GM13977 (cell line): Measurements from ENCODE around the gene CSNK2A3.

Experiments
- DNase-seq: peaks from one replicate; pipeline ENCODE4 v3.0.0; 2012; ENCODE audit warnings: low spot score
- CTCF ChIP-seq: IDR thresholded peaks from 2 replicates; pipeline ENCODE4 v1.5.1; 2012; ENCODE audit warnings: mild to moderate bottlenecking, control low read depth; ENCODE audit not compliant: insufficient read depth; ENCODE audit errors: extremely low read depth, missing control alignments
- in situ Hi-C: fragments of 300-500 bp; cut with MboI; formaldehyde crosslinking; loops from one replicate; pipeline ENCODE4 v1.12.0; 2022; ENCODE audit warnings: low sequenced_read_pairs, low pct_unique_long_range_greater_than_20kb, mixed read lengths, inconsistent platforms; ENCODE audit not compliant: unreplicated experiment

CSNK2A3 gene

GRCh38 chr11:11380883-11381282 is 27.8 kb upstream of the CSNK2A3 start:
- no peak for TF ChIP-seq CTCF
- in situ Hi-C loops, result no loop called here
- DNase-seq, result no peak

- in situ Hi-C loops, result no loop called here
- no peak for TF ChIP-seq CTCF
- DNase-seq, result no peak
Measured at GRCh38 chr11:11380340-11380739, 27.3 kb upstream of the CSNK2A3 start.

GRCh38 chr11:11379661-11380060 is 26.6 kb upstream of the CSNK2A3 start:
- no peak for DNase-seq
- in situ Hi-C loops, result no loop called here
- TF ChIP-seq CTCF, result no peak

- no peak for DNase-seq
- TF ChIP-seq CTCF, result no peak
- in situ Hi-C loops, result no loop called here
Measured at GRCh38 chr11:11378184-11378940, 25.3 kb upstream of the CSNK2A3 start.

- in situ Hi-C loops, result no loop called here
- DNase-seq, result no peak
- TF ChIP-seq CTCF, result no peak
Measured at GRCh38 chr11:11374358-11375148, 21.5 kb upstream of the CSNK2A3 start.

- TF ChIP-seq CTCF, result no peak
- DNase-seq, result no peak
- in situ Hi-C loops, result no loop called here
Measured at GRCh38 chr11:11373934-11374333, 20.9 kb upstream of the CSNK2A3 start.
